H54 (cell line): ENCODE data around the gene CLEC2B.

Experiments used
- DNase-seq: peaks from one replicate; pipeline ENCODE4 v3.0.0; 2011; ENCODE audit warnings: low spot score, mixed read lengths; ENCODE audit not compliant: insufficient read length
- FAIRE-seq: peaks from 3 replicates; lab custom pipeline; 2011; peaks lifted over from hg19 to GRCh38; lab: Jason Lieb, UNC
- POLR2A ChIP-seq: IDR thresholded peaks from 2 replicates; pipeline ENCODE4 v1.6.1; 2011; ENCODE audit warnings: low read depth, mild to moderate bottlenecking, low read length

Gene CLEC2B

GRCh38 chr12:9809338-9809737, 59.8 kb downstream of the CLEC2B start:
- DNase-seq = no peak
- no peak for TF ChIP-seq POLR2A
- no peak for FAIRE-seq

- no peak for TF ChIP-seq POLR2A
- DNase-seq = no peak
- no peak for FAIRE-seq
These were observed 60.6 kb downstream of the CLEC2B start for GRCh38 chr12:9808504-9808903.

- FAIRE-seq = no peak
- TF ChIP-seq POLR2A = no peak
- no peak for DNase-seq
These were observed 62.4 kb downstream of the CLEC2B start for GRCh38 chr12:9806714-9807113.

GRCh38 chr12:9805883-9806282, 63.3 kb downstream of the CLEC2B start:
- FAIRE-seq = no peak
- no peak for DNase-seq
- TF ChIP-seq POLR2A = no peak
